ENCODE results near the gene SMARCAL1.

GRCh38 chr2:216497382-216498069 is 85.2 kb downstream of the SMARCAL1 start:
- no peak for TF ChIP-seq CTCF (IDR thresholded peaks at IDR 0.05)
- TF ChIP-seq POLR2A (IDR thresholded peaks at IDR 0.05): no peak

Data from Peyer's patch (tissue), 4 donors.